DOHH2 (cell line): ENCODE results near the gene ZNF232.
"Not testable (repeated sequence)": the region's sequence is repeated elsewhere in the genome, so short reads cannot be mapped to it uniquely, and the experiment has no call there.

ENCODE experiments used
- CTCF ChIP-seq: fragments of 200-600 bp; sonication (generic); IDR thresholded peaks from one replicate; pipeline ENCODE4 v1.5.1; 2014; ENCODE audit warnings: antibody characterized with exemption, mild to moderate bottlenecking, low read depth, low read length; ENCODE audit not compliant: poor library complexity, severe bottlenecking
- EZH2phosphoT487 ChIP-seq: fragments of 200-600 bp; sonication (generic); IDR thresholded peaks from 2 replicates; pipeline ENCODE4 v1.6.1; 2017; ENCODE audit warnings: borderline replicate concordance, mild to moderate bottlenecking, antibody characterized with exemption, low read length, moderate library complexity, mixed read lengths

GRCh38 chr17:5134571-5134970, 22.9 kb upstream of the ZNF232 start:
- TF ChIP-seq CTCF, EZH2phosphoT487: not testable (repeated sequence)
